CD14-positive monocyte (primary cell): ENCODE measurements around the gene COX11. TPM values are rescaled to one million over a fixed set of nuclear protein-coding genes. Genes with fewer than 3 reads are reported as not detected.

Experiments used
- DNase-seq, 3 donors: peaks; one replicate each; pipeline ENCODE4 v3.0.0-alpha.2; 2011 to 2022
- H2AFZ ChIP-seq: 2 replicates; pipeline ENCODE4 v1.6.0; 2012; ENCODE audit warnings: mild to moderate bottlenecking, low read depth, low read length, inconsistent platforms; ENCODE audit not compliant: insufficient read depth, poor library complexity, severe bottlenecking
- H3K27ac ChIP-seq, 2 donors: 1 replicate in 1 of 2; 2 replicates in 1 of 2; pipeline ENCODE4 v1.5.1; 2012 to 2013; ENCODE audit warnings: low read length in 2 of 2, control low read depth in 1 of 2, inconsistent platforms in 1 of 2, low read depth in 1 of 2, mild to moderate bottlenecking in 1 of 2
- H3K27me3 ChIP-seq, 2 donors: one replicate each; pipeline versions ENCODE4 v1.6.0 to v1.6.1; 2011 to 2013; ENCODE audit warnings: low read length in 2 of 2; ENCODE audit not compliant: control insufficient read depth in 2 of 2, insufficient read depth in 2 of 2
- H3K36me3 ChIP-seq, 2 donors: replicated peaks in 1 of 2; 1 replicate in 1 of 2; 2 replicates in 1 of 2; pipeline versions ENCODE4 v1.5.1 to v1.6.1; 2012 to 2013; ENCODE audit warnings: low read length in 2 of 2, control low read depth in 1 of 2, inconsistent platforms in 1 of 2, mild to moderate bottlenecking in 1 of 2; ENCODE audit not compliant: insufficient read depth in 2 of 2, control insufficient read depth in 1 of 2
- H3K4me1 ChIP-seq, 2 donors: 1 replicate in 1 of 2; 2 replicates in 1 of 2; pipeline versions ENCODE4 v1.5.1 to v1.6.1; 2012 to 2013; ENCODE audit warnings: low read length in 2 of 2, control low read depth in 1 of 2, inconsistent platforms in 1 of 2, mild to moderate bottlenecking in 1 of 2, moderate library complexity in 1 of 2; ENCODE audit not compliant: insufficient read depth in 2 of 2, control insufficient read depth in 1 of 2
- H3K4me2 ChIP-seq: replicated peaks from 2 replicates; pipeline ENCODE3; 2012; ENCODE audit warnings: low read length, moderate library complexity, mild to moderate bottlenecking; ENCODE audit not compliant: poor library complexity, severe bottlenecking; ENCODE audit errors: extremely low read depth
- H3K4me3 ChIP-seq, 3 experiments: fragments of 200-600 bp in 1 of 3; sonication (generic) in 1 of 3; replicated peaks in 1 of 3; 1 replicate in 2 of 3; 2 replicates in 1 of 3; pipeline ENCODE4 v1.5.1; 2011 to 2013; ENCODE audit warnings: low read length in 3 of 3, mild to moderate bottlenecking in 3 of 3, control low read depth in 2 of 3, low read depth in 2 of 3, inconsistent platforms in 1 of 3, moderate library complexity in 1 of 3
- H3K79me2 ChIP-seq: 2 replicates; pipeline ENCODE4 v1.6.0; 2012; ENCODE audit warnings: mild to moderate bottlenecking, control low read depth, inconsistent platforms, low read length, moderate library complexity; ENCODE audit not compliant: insufficient read depth
- H3K9ac ChIP-seq: 2 replicates; pipeline ENCODE4 v1.6.0; 2017; ENCODE audit warnings: low read length, mild to moderate bottlenecking; ENCODE audit not compliant: insufficient read depth, poor library complexity, severe bottlenecking
- H3K9me3 ChIP-seq, 2 donors: replicated peaks in 1 of 2; 1 replicate in 1 of 2; 2 replicates in 1 of 2; pipeline versions ENCODE4 v1.5.1 to v1.6.1; 2012 to 2013; ENCODE audit warnings: low read length in 2 of 2, control low read depth in 1 of 2; ENCODE audit not compliant: control insufficient read depth in 1 of 2, insufficient read depth in 1 of 2
- H4K20me1 ChIP-seq: 2 replicates; pipeline ENCODE4 v1.6.0; 2012; ENCODE audit warnings: mild to moderate bottlenecking, low read length, control low read depth, moderate library complexity; ENCODE audit not compliant: insufficient read depth
- H3K27ac Mint-ChIP-seq, 7 donors: one replicate each; pipeline ENCODE4 v1.8.0; 2020; ENCODE audit warnings: mild to moderate bottlenecking in 7 of 7, mixed read lengths in 7 of 7, moderate library complexity in 6 of 7, inconsistent platforms in 2 of 7
- H3K27me3 Mint-ChIP-seq, 3 donors: one replicate each; pipeline ENCODE4 v1.8.0; 2021 to 2022; ENCODE audit warnings: low read depth in 3 of 3, mild to moderate bottlenecking in 3 of 3, mixed read lengths in 3 of 3, moderate library complexity in 3 of 3, inconsistent platforms in 1 of 3
- H3K36me3 Mint-ChIP-seq, 2 donors: one replicate each; pipeline ENCODE4 v1.8.0; 2020; ENCODE audit warnings: mixed read lengths in 2 of 2, inconsistent platforms in 1 of 2, mild to moderate bottlenecking in 1 of 2
- H3K4me1 Mint-ChIP-seq: one replicate; pipeline ENCODE4 v1.8.0; 2020; ENCODE audit warnings: mild to moderate bottlenecking, mixed read lengths
- H3K4me3 Mint-ChIP-seq, 2 donors: one replicate each; pipeline ENCODE4 v1.8.0; 2020; ENCODE audit warnings: mild to moderate bottlenecking in 2 of 2, mixed read lengths in 2 of 2, moderate library complexity in 1 of 2
- H3K9me3 Mint-ChIP-seq, 7 donors: one replicate each; pipeline ENCODE4 v1.8.0; 2020 to 2022; ENCODE audit warnings: mixed read lengths in 7 of 7, mild to moderate bottlenecking in 6 of 7, moderate library complexity in 6 of 7, inconsistent platforms in 2 of 7
- CTCF ChIP-seq: fragments of 200-600 bp; IDR thresholded peaks from one replicate; pipeline ENCODE4 v1.8.0; 2022; ENCODE audit warnings: antibody characterized with exemption, mild to moderate bottlenecking
- WGBS: methylation state at CpG from one replicate; pipeline ENCODE4 v1.1.5; 2013; ENCODE audit warnings: missing lambda C conversion rate; ENCODE audit not compliant: insufficient coverage; 5-methylcytosine and 5-hydroxymethylcytosine counted together
- intact Hi-C, 2 donors: fragments of 100-400 bp; cut with micrococcal nuclease; formaldehyde crosslinking; loops; one replicate each; pipeline versions ENCODE4 v1.15.0 to v1.15.1; 2023
- polyA plus RNA-seq, 3 donors: library from polyadenylated mRNA; depleted of rRNA in 1 of 3; unstranded in 2 of 3; stranded (reverse) in 1 of 3; fragments of 300-500 nt in 2 of 3; fragments of >200 nt in 1 of 3; fragmentation: Illumina TruSeq in 2 of 3; gene quantifications; 1 replicate in 2 of 3; 2 replicates in 1 of 3; pipeline ENCODE4 v1.2.3, GENCODE V29; 2012 to 2021

Gene COX11
- polyA plus RNA-seq, 3 donors: 13.2 to 24.8 (median 14.7) TPM

- Mint-ChIP-seq H3K4me1 (peaks cover 13% of the 10 kb centered on the region), H3K27ac (no peak overlapping the region), H3K36me3 (peaks cover 4 to 5% of the 10 kb centered on the region in 2 donors), H3K27me3 (no peaks in the 10 kb centered on the region), H3K9me3 (no peaks in the 10 kb centered on the region), H3K4me3 (no peak overlapping the region)
- intact Hi-C loops: no loop called here
- Histone ChIP-seq H3K27me3 (no peaks in the 10 kb centered on the region), H3K4me1 (peaks cover 14 to 22% of the 10 kb centered on the region in 2 donors), H3K79me2 (peaks cover 16% of the 10 kb centered on the region), H3K4me3 (peak overlapping the region; percentile 68 to 93 (median 81)), H3K9ac (peak overlapping the region; percentile 84), H2AFZ (peak overlapping the region; percentile 99), H3K27ac (peak overlapping the region; percentile 25 to 85), H3K36me3 (peaks cover 5 to 12% of the 10 kb centered on the region in 2 donors), H4K20me1 (no peaks in the 10 kb centered on the region), H3K4me2 (peak overlapping the region; percentile 91), H3K9me3 (no peaks in the 10 kb centered on the region)
- TF ChIP-seq CTCF: no peak
- peak in 2 of 3 donors; percentile 0 to 4 for DNase-seq
- 0% methylated on average over 13 of the region's 13 CpGs for WGBS
These were observed 506 bp upstream of the COX11 start for GRCh38 chr17:54968988-54969332.

GRCh38 chr17:54967621-54968261 is 713 bp downstream of the COX11 start:
- H3K4me1 ChIP-seq: peaks cover 14 to 22% of the 10 kb centered on the region in 2 donors
- peak overlapping the region; percentile 84 for H3K9ac ChIP-seq
- H3K4me2 ChIP-seq: peak overlapping the region; percentile 91
- Mint-ChIP-seq H3K36me3 (peaks cover 12 to 13% of the 10 kb centered on the region in 2 donors), H3K27ac (peak overlapping the region in 2 of 7 donors; percentile 2 to 31), H3K4me3 (no peak overlapping the region), H3K4me1 (peaks cover 13% of the 10 kb centered on the region), H3K27me3 (no peaks in the 10 kb centered on the region), H3K9me3 (no peaks in the 10 kb centered on the region)
- peak; percentile 18 for TF ChIP-seq CTCF
- intact Hi-C loops: no loop called here
- H3K36me3 ChIP-seq: peaks cover 8 to 25% of the 10 kb centered on the region in 2 donors
- H3K27me3 ChIP-seq: no peaks in the 10 kb centered on the region
- H4K20me1 ChIP-seq: no peaks in the 10 kb centered on the region
- 0% methylated on average over 9 of the region's 21 CpGs for WGBS
- no peak for DNase-seq
- no peaks in the 10 kb centered on the region for H3K9me3 ChIP-seq
- H2AFZ ChIP-seq: peak overlapping the region; percentile 99
- peaks cover 16% of the 10 kb centered on the region for H3K79me2 ChIP-seq
- peak overlapping the region; percentile 68 to 93 (median 81) for H3K4me3 ChIP-seq
- peak overlapping the region in 1 of 2 donors; percentile 85 for H3K27ac ChIP-seq
